NB4 (cell line): ENCODE data around the gene SMIM7.

ENCODE experiments used
- DNase-seq: peaks from one replicate; pipeline ENCODE4 v3.0.0; 2010; ENCODE audit warnings: low read depth
- H3K4me3 ChIP-seq: one replicate; pipeline ENCODE4 v1.5.1; 2011; ENCODE audit warnings: mild to moderate bottlenecking, low read depth, low read length, moderate library complexity
- MAX ChIP-seq: IDR thresholded peaks from 2 replicates; pipeline ENCODE4 v1.6.1; 2011; ENCODE audit warnings: low read depth, low read length
- MYC ChIP-seq: IDR thresholded peaks from 2 replicates; pipeline ENCODE4 v1.6.1; 2011; ENCODE audit warnings: low read depth, low read length
- POLR2A ChIP-seq: IDR thresholded peaks from 2 replicates; pipeline ENCODE4 v1.6.1; 2011; ENCODE audit warnings: mild to moderate bottlenecking; ENCODE audit not compliant: insufficient read length; ENCODE audit errors: extremely low read depth
- TF ChIP-seq, protein P1 (sequence below): IDR thresholded peaks from one replicate; pipeline ENCODE4 v1.5.1; 2012; ENCODE audit warnings: low read depth, low read length

The SMIM7 gene

DNA sequence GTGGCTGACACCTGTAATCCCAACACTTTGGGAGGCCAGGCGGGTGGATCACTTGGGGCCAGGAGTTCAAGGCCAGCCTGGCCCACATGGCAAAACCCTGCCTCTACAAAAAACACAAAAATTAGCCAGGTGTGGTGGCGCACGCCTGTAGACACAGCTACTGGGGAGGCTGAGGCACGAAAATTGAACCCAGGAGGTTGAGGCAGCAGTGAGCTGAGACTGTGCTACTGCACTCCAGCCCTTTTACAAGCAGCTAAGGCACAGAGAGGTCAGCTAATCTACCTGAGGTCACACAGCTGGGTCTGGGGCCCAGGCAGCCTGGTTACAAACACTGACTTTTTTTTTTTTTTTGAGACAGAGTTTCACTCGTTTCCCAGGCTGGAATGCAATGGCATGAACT is 59.1 kb downstream of the SMIM7 start:
- no peak for TF ChIP-seq MAX
- TF ChIP-seq, protein P1, sequence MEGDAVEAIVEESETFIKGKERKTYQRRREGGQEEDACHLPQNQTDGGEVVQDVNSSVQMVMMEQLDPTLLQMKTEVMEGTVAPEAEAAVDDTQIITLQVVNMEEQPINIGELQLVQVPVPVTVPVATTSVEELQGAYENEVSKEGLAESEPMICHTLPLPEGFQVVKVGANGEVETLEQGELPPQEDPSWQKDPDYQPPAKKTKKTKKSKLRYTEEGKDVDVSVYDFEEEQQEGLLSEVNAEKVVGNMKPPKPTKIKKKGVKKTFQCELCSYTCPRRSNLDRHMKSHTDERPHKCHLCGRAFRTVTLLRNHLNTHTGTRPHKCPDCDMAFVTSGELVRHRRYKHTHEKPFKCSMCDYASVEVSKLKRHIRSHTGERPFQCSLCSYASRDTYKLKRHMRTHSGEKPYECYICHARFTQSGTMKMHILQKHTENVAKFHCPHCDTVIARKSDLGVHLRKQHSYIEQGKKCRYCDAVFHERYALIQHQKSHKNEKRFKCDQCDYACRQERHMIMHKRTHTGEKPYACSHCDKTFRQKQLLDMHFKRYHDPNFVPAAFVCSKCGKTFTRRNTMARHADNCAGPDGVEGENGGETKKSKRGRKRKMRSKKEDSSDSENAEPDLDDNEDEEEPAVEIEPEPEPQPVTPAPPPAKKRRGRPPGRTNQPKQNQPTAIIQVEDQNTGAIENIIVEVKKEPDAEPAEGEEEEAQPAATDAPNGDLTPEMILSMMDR = no peak
- no peak for TF ChIP-seq MYC
- TF ChIP-seq POLR2A = no peak
- H3K4me3 ChIP-seq = no peak overlapping the region
- no peak for DNase-seq

- DNase-seq = no peak
- H3K4me3 ChIP-seq = no peak overlapping the region
- TF ChIP-seq MAX = no peak
Measured at GRCh38 chr19:16599655-16600346, 60.1 kb downstream of the SMIM7 start.

GRCh38 chr19:16598848-16599247 is 61.1 kb downstream of the SMIM7 start:
- DNase-seq = no peak
- H3K4me3 ChIP-seq = no peak overlapping the region
- TF ChIP-seq POLR2A (no peak), MYC (no peak), MAX (no peak)
- TF ChIP-seq, protein P1 = no peak

GRCh38 chr19:16596399-16596798 is 63.5 kb downstream of the SMIM7 start:
- TF ChIP-seq MAX (no peak), MYC (no peak), POLR2A (no peak)
- TF ChIP-seq, protein P1 = no peak

More at GRCh38 chr19:16596399-16596798, 63.5 kb downstream of the SMIM7 start:
- DNase-seq = no peak
- H3K4me3 ChIP-seq = no peak overlapping the region
